GM19324 (cell line): ENCODE results near the gene SCCPDH.
"Not testable (repeated sequence)": the region's sequence is repeated elsewhere in the genome, so short reads cannot be mapped to it uniquely, and the experiment has no call there.

ENCODE experiments used
- ATAC-seq: cut with Tn5 transposase; IDR thresholded peaks from one replicate; pipeline ENCODE4 v1.9.1; 2021; ENCODE audit warnings: mild to moderate bottlenecking, moderate library complexity; ENCODE audit not compliant: unreplicated experiment, low FRiP score

The SCCPDH gene, protein sequence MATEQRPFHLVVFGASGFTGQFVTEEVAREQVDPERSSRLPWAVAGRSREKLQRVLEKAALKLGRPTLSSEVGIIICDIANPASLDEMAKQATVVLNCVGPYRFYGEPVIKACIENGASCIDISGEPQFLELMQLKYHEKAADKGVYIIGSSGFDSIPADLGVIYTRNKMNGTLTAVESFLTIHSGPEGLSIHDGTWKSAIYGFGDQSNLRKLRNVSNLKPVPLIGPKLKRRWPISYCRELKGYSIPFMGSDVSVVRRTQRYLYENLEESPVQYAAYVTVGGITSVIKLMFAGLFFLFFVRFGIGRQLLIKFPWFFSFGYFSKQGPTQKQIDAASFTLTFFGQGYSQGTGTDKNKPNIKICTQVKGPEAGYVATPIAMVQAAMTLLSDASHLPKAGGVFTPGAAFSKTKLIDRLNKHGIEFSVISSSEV

GRCh38 chr1:246724016-246724730 is at the start of gene SCCPDH:
Gene SCCPDH, plus strand, starts transcription at chr1:246724409. Its CDS starts 14 bp downstream, at chr1:246724423.
- ATAC-seq: peak; percentile 98

DNA sequence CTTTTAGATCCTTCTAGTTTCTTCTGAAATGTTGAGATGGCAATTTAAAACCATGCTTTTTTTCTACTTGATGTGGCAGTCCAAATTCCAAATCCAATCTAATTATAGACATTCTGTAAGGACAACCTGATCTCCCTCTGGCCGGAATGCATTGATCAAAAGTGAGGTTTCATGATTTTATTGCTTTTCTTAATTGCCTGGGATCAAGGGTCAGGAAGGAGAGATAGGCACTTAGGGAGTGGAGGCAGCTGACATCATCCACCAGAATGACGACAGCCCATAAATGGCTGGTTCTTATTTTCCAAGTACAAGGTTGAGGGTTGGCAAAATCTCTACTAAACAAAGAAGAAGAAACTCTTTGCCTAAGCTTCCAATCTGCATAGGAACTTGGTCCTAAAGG is 46.4 kb upstream of the SCCPDH start:
- ATAC-seq: no peak

DNA sequence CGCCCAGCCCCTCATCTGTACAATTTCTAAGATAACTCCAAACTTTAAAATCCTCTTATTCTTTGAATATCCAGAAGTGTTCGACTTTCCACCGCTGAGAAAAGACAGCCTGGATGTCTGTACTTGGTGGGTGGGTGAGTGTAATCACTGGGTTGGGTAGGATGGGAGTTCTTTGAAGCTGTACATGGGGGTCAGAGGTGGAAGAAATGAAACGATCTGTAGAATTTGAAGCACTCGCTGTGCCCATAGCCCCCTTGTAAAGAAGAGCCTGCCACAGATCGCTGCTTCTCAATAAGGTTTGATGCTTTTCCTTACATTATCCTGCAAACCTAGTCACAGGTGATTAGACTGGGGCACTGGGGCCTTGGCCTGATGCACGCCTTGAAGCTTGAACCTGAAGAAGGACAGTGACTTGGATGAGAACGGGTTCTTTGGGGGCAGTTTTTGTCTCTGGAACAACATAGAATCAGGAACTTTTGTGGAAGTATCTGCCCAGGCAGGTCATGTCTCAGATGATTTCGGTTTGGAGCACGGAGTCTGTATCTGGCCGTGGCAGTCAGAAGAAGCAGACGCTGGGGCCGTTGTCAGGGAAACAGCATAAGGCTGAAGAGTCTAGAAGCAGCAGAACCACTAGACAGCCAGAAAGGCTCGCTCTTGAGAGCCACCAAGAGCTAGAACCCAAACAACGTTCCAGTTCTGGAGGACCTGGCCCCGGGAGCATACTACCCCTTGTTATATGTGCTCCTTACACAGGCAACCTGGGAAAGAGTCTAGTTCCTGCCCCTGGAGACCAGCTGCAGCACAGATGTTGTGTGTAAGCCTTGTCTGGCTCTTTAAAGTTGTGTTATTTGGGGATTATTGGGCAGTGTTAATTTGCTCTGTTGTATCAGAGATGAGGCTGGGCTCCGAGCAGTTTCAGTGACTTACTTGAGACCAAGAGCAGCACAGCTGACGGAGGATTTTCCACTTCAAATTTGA is 45.1 kb upstream of the SCCPDH start:
- ATAC-seq: no peak

DNA sequence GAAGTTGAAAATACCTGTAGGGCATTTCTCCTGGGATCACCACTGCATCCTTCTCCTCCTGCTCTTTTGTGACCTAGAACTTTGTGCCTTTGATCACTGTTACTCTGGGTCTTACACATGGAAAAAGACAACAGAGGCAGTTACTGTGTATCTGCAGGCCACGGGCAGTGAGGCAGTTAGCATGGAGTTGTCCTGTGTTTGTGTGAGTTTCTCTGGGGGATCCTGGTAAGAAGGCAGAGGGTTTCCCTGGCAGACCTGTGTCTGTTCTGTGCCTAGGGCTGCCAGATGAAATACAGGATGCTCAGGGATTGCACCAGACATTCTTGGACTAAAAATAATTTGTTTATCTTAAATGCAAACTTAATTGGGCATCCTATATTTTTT is 44.4 kb upstream of the SCCPDH start:
- no peak for ATAC-seq

- ATAC-seq: no peak
These were observed 44.0 kb upstream of the SCCPDH start for GRCh38 chr1:246680190-246680589.

GRCh38 chr1:246680696-246681130 is 43.5 kb upstream of the SCCPDH start:
- ATAC-seq: no peak

DNA sequence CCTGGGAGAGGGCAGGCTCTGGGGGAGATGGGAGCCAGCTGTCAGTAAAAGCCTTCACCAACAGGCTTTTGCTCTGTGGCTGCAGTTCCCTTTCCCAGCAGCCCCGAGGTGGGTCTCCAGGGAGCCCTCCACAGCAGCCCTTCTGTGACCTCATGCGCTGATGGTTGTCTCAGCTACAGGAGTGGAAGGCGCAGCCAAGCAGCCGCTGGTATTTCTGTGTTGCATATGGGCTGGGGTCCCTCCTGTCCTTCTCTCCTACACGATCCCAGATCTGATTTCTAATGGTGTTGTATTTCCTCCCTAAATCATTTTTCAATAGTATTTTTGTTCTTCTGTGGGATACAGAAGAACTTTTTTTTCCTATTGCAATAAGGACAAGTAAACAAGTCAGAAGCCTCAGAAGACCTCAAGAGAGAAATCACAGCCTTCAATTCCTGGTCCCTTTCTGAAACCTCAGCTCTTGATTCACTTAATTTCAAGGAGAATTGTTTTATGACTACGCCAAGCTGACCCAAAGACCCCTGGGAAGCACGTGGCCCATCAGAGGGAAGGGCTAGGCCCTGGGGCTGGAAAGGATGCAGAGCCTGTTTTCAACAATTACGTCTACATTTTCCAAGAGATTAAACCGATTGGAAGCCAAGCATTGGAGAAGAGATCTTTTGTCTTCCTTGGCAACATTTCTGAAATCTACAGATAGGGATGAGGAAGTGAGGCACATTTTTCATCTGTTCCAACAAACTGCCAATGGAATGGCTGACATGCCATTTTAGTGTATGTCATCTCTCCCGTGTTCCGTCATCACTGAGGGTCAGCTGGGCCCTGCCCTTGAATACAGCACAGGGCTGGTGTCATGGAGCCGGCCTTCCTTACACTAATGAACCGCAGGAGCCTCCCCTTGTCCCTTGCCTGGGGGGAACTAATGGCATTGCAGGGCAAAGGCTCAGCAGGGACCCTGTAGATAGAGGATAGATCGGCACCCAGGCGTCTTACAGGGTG is 42.0 kb upstream of the SCCPDH start:
- no peak for ATAC-seq

- no peak for ATAC-seq
These were observed 40.7 kb upstream of the SCCPDH start for GRCh38 chr1:246683521-246683920.

DNA sequence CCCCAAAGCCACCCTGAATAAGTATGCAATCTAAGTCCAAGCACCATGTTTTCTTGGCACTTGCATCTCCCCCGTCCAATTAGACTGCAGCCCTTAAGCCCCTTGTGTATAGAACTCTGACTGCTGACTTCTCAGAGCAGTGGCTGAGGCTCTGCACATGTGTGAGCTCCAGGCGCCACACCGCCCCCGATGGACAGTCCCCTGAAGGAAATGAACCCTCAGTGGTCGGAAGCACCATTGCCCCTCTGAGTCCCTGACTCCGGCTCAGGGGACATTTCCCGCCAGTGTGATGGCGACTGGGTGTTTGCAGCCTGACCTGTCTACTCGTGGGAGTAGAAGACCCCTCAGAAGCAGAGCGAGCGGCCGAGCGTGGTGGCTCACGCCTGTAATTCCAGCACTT is 37.2 kb upstream of the SCCPDH start:
- no peak for ATAC-seq

DNA sequence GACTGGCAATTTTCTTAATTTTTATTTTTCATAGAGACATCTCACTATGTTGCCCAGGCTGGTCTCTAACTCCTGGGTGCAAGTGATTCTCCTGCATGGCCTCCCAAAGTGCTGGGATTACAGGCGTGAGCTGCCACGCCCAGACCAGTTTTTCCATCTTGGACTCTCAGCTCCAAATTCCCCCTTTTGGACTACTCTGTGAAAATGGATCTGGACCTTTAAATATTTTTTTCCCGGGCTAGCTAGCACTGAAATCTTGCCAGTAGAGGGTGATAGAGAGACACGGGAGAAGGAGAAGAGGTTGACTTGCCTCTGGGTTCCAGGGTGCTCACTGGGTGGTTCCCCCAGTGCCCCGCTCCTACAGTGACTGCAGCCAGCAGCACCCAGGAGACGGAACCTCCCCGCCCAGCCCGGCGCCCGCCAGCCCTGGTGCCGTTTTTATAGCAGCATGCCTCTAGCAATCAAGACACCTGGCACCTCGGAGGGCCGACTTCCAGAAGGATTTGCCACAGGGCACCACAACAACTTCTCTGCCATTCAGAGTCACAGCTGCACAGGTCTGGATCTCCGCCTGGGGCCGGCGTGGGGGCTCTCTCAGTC is 34.7 kb upstream of the SCCPDH start:
- peak; percentile 97 for ATAC-seq

- no peak for ATAC-seq
These were observed 34.1 kb upstream of the SCCPDH start for GRCh38 chr1:246690100-246690499.

GRCh38 chr1:246691622-246692495 is 32.4 kb upstream of the SCCPDH start:
- no peak for ATAC-seq

DNA sequence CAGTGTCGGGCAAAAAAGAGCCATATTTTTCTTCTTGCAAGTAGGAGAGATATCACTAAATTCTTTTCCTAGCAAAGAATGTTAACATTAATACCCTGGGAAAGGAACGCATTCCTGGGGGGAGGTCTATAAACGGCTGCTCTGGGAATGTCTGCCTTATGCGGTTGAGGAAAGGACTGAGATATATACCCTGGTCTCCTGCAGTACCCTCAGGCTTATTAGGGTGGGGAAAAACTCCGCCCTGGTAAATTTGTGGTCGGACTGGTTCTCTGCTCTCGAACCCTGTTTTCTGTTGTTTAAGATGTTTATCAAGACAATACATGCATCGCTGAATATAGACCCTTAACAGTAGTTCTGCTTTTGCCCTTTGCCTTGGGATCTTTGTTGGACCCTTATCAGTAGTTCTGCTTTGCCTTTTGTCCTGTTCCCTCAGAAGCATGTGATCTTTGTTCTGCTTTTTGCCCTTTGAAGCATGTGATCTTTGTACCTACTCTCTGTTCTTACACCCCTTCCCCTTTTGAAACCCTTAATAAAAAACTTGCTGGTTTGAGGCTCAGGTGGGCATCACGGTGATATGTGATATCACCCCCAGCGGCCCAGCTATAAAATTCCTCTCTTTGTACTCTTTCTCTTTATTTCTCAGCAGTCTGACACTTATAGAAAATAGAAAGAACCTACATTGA is 29.9 kb upstream of the SCCPDH start:
- not testable (repeated sequence) for ATAC-seq

DNA sequence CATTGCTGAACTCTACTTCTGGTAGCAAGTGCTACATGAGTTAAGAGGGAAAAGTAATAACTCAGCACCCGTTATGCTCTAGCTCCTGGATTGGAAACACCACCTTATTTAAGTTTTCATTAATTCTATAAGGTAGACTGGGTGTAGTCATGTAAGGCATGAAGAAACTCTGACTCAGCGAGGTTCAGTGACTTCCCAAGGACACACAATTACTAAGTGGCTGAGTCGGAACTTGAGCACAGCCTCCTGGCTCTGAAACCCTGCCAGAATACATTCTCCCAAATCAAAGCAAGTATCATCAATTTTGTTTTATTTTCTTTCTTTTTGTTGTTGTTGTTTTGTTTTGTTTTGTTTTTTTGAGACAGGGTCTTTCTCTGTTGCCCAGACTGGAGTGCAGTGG is 29.1 kb upstream of the SCCPDH start:
- no peak for ATAC-seq

GRCh38 chr1:246695666-246696065 is 28.5 kb upstream of the SCCPDH start:
- ATAC-seq: no peak

DNA sequence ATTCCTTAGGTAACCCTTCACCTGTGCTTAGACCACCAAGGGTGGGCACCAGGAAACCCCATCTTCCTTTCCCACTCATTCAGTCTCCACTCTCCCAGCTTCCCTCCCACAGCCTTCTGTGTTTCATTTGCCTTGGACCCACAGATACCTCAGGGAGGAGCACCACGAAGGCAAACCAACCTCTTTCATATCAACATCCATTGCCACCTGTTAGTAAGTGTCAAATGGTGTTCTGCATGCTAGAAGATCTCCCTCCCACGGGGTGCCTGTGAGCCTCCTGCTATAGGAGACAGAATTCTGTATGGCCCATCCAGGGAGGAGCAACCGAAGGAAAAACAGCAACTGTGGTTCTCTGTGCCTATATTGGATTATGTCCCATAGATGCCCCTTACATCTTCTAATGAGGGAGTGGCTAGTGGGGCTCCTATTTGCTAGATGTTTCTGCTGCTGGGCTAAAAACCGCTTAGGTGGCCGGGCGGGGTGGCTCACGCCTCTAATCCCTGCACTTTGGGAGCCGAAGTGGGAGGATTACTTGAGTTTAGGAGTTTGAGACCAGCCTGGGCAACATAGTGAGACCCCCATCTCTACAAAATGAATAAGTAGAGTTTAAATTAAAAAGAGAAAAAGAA is 25.6 kb upstream of the SCCPDH start:
- no peak for ATAC-seq

- ATAC-seq: peak; percentile 83
These were observed 25.0 kb upstream of the SCCPDH start for GRCh38 chr1:246699095-246699735.
